Heart left ventricle (tissue), 16 donors: ENCODE results near the gene NT5E. TPM values are rescaled to one million over a fixed set of nuclear protein-coding genes. Genes with fewer than 3 reads are reported as not detected.

Experiments used
- ATAC-seq, 4 donors: fragments of 200-7000 bp; cut with Tn5 transposase; one replicate each; pipeline ENCODE4 v1.9.1; 2020 to 2022; ENCODE audit warnings: moderate library complexity in 4 of 4, mild to moderate bottlenecking in 3 of 4, moderate number of reproducible peaks in 1 of 4
- DNase-seq, 5 donors: peaks; one replicate each; pipeline ENCODE4 v3.0.0-alpha.2; 2020
- H3K27ac ChIP-seq, 12 donors: fragments of 200-600 bp; sonication (generic) in 4 of 12; one replicate each; pipeline versions ENCODE4 v1.5.0 to v1.8.0; 2016 to 2022; ENCODE audit warnings: mild to moderate bottlenecking in 2 of 12
- H3K27me3 ChIP-seq, 9 donors: fragments of 200-600 bp; sonication (generic) in 2 of 9; one replicate each; pipeline versions ENCODE4 v1.5.1 to v1.8.0; 2016 to 2022; ENCODE audit warnings: mild to moderate bottlenecking in 3 of 9
- H3K36me3 ChIP-seq, 9 donors: fragments of 200-600 bp; sonication (generic) in 2 of 9; one replicate each; pipeline versions ENCODE4 v1.5.0 to v1.8.0; 2018 to 2022; ENCODE audit warnings: mild to moderate bottlenecking in 2 of 9
- H3K4me1 ChIP-seq, 12 donors: fragments of 200-600 bp; sonication (generic) in 4 of 12; one replicate each; pipeline versions ENCODE4 v1.5.0 to v1.8.0; 2016 to 2022; ENCODE audit warnings: mild to moderate bottlenecking in 3 of 12
- H3K4me3 ChIP-seq, 12 donors: fragments of 200-600 bp; sonication (generic) in 4 of 12; one replicate each; pipeline versions ENCODE4 v1.5.0 to v1.8.0; 2017 to 2022; ENCODE audit warnings: mild to moderate bottlenecking in 9 of 12, moderate library complexity in 4 of 12
- H3K9me3 ChIP-seq, 12 donors: fragments of 200-600 bp; sonication (generic) in 4 of 12; one replicate each; pipeline versions ENCODE4 v1.5.0 to v1.8.0; 2016 to 2022; ENCODE audit warnings: mild to moderate bottlenecking in 1 of 12
- CTCF ChIP-seq, 12 donors: fragments of 200-600 bp; sonication (generic) in 4 of 12; IDR thresholded peaks; one replicate each; pipeline versions ENCODE4 v1.5.0 to v1.8.0; 2018 to 2022; ENCODE audit warnings: antibody characterized with exemption in 12 of 12, mild to moderate bottlenecking in 5 of 12
- POLR2A ChIP-seq, 2 donors: fragments of 450-650 bp; IDR thresholded peaks; one replicate each; pipeline ENCODE4 v1.6.1; 2017; ENCODE audit warnings: antibody characterized with exemption in 2 of 2, mild to moderate bottlenecking in 2 of 2, moderate library complexity in 2 of 2
- WGBS, 4 donors: extraction: QIAGEN DNeasy Blood & Tissue Kit in 2 of 4; methylation state at CpG; one replicate each; pipeline versions ENCODE4 v1.1.5 to v1.1.7; 2013 to 2018; 5-methylcytosine and 5-hydroxymethylcytosine counted together
- intact Hi-C, 10 donors: fragments of 100-400 bp; cut with DNase I; formaldehyde crosslinking; loops; one replicate each; pipeline versions ENCODE4 v1.11.1 to v1.14.2; 2022
- polyA plus RNA-seq, 2 donors: library from polyadenylated mRNA; stranded (reverse); fragments of 200-250 nt; gene quantifications; one replicate each; pipeline ENCODE4 v1.2.3, GENCODE V29; 2013
- total RNA-seq, 9 donors: library from RNA; depleted of rRNA in 2 of 9; stranded (reverse); fragments of >200 nt in 2 of 9; fragmentation: NEBNext Ultra II Directional in 3 of 9; extraction: Animal tissue kit (Norgen Biotek cat#: 25700) in 3 of 9; gene quantifications; one replicate each; pipeline versions ENCODE4 v1.1.0 to v1.2.4, GENCODE V29; 2016 to 2023
- donor health status: ischemic (EF 13 %, LVEDD 7.1; RV severe dilation, severe dysfunction).
- donor health status: healthy with polysubstance abuse.
- donor health status: DM: no; HTN: yes; CAD: no.
- donor health status: DM: no; HTN: no; CAD: no.
- donor health status: ischemic (EF 25% LVEDD 6.9; RV normal size, moderate dysfunction).
- donor health status: ischemic (EF 25% LVEDD 5.7; RV mildly dilated, moderate dysfunction).
- donor health status: healthy.
- donor health status: DM: yes; HTN: yes; CAD: no.
- donor health status: ischemic (EF 35%, LVEDD 5.7; RV mildly dilated, moderate dysfunction).
- donor health status: nonischemic (EF 11% LVEDD 7.7; RV severe dilation, severe dysfunction).
- donor health status: DM: yes; HTN: yes; CAD: no.
- donor health status: PGD.
- donor health status: ischemic (EF 29% LVEDD 5.4; RV normal size, mild dysfunction).
- donor health status: nonischemic (EF 23%, LVEDD 6.1; RV moderate dilation, normal function).

Gene NT5E
- total and polyA plus RNA-seq, 11 donors, result 0.88 to 11.0 (median 3.8) TPM

- intact Hi-C loops, result no loop called here
- WGBS, 4 donors, result 75 to 83% (median 75%) methylated on average over 2 of the region's 2 CpGs
- Histone ChIP-seq H3K36me3 (peaks cover 0 to 33% (median 0%) of the 10 kb centered on the region in 9 donors), H3K9me3 (no peaks in the 10 kb centered on the region), H3K4me1 (peaks cover 0 to 17% (median 0%) of the 10 kb centered on the region in 12 donors), H3K27me3 (no peaks in the 10 kb centered on the region), H3K27ac (no peak overlapping the region), H3K4me3 (no peak overlapping the region)
- no peak for TF ChIP-seq CTCF (IDR thresholded peaks at IDR 0.05)
- TF ChIP-seq POLR2A (IDR thresholded peaks at IDR 0.05), result no peak
- DNase-seq, result no peak
- no peak for ATAC-seq
These were observed 19.6 kb downstream of the NT5E start for GRCh38 chr6:85469276-85470022.

GRCh38 chr6:85470023-85470410, 20.1 kb downstream of the NT5E start:
- DNase-seq (no peak), ATAC-seq (no peak)
- TF ChIP-seq POLR2A (IDR thresholded peaks at IDR 0.05), result no peak
- TF ChIP-seq CTCF (IDR thresholded peaks at IDR 0.05), result no peak
- peaks cover 0 to 33% (median 0%) of the 10 kb centered on the region in 9 donors for H3K36me3 ChIP-seq
- H3K27ac ChIP-seq, result no peak overlapping the region
- intact Hi-C loops, result no loop called here
- H3K4me1 ChIP-seq, result peaks cover 0 to 11% (median 0%) of the 10 kb centered on the region in 12 donors
- H3K4me3 ChIP-seq, result no peak overlapping the region
- 48 to 76% (median 60%) methylated on average over 2 of the region's 2 CpGs for WGBS, 4 donors
- no peaks in the 10 kb centered on the region for H3K27me3 ChIP-seq
- H3K9me3 ChIP-seq, result no peaks in the 10 kb centered on the region

GRCh38 chr6:85472744-85473143, 22.9 kb downstream of the NT5E start:
- intact Hi-C loops, result no loop called here
- DNase-seq, result no peak
- Histone ChIP-seq H3K27ac (no peak overlapping the region), H3K4me3 (no peak overlapping the region), H3K4me1 (no peaks in the 10 kb centered on the region), H3K36me3 (peaks cover 0 to 29% (median 0%) of the 10 kb centered on the region in 9 donors), H3K27me3 (no peaks in the 10 kb centered on the region), H3K9me3 (peaks cover 0 to 14% (median 2%) of the 10 kb centered on the region in 12 donors)
- TF ChIP-seq CTCF (IDR thresholded peaks at IDR 0.05) (no peak), POLR2A (IDR thresholded peaks at IDR 0.05) (no peak)
- 75 to 82% (median 77%) methylated on average over 1 of the region's 1 CpG for WGBS, 4 donors
- no peak for ATAC-seq

GRCh38 chr6:85473748-85474147, 23.9 kb downstream of the NT5E start:
- DNase-seq (no peak), ATAC-seq (no peak)
- H3K4me3 ChIP-seq, result no peak overlapping the region
- H3K9me3 ChIP-seq, result peaks cover 0 to 14% (median 2%) of the 10 kb centered on the region in 12 donors
- intact Hi-C loops, result no loop called here
- 88 to 97% (median 95%) methylated on average over 1 of the region's 1 CpG for WGBS, 4 donors
- no peaks in the 10 kb centered on the region for H3K4me1 ChIP-seq
- H3K36me3 ChIP-seq, result peaks cover 0 to 22% (median 0%) of the 10 kb centered on the region in 9 donors
- no peak for TF ChIP-seq POLR2A (IDR thresholded peaks at IDR 0.05)
- no peak for TF ChIP-seq CTCF (IDR thresholded peaks at IDR 0.05)
- H3K27ac ChIP-seq, result no peak overlapping the region
- H3K27me3 ChIP-seq, result no peaks in the 10 kb centered on the region
